Liver (tissue), 9 donors: ENCODE results near the gene LRRC19. TPM values are rescaled to one million over a fixed set of nuclear protein-coding genes. Genes with fewer than 3 reads are reported as not detected.

Experiments used
- DNase-seq: peaks from one replicate; pipeline ENCODE4 v3.0.0-alpha.2; 2017; ENCODE audit warnings: low spot score
- H3K27ac ChIP-seq, 2 donors: one replicate each; pipeline ENCODE4 v1.7.0; 2013; ENCODE audit warnings: inconsistent platforms in 2 of 2, low read length in 2 of 2, control low read depth in 1 of 2, low read depth in 1 of 2, mild to moderate bottlenecking in 1 of 2
- H3K27me3 ChIP-seq, 4 donors: one replicate each; pipeline versions ENCODE4 v1.6.1 to v1.7.0; 2013; ENCODE audit warnings: low read length in 3 of 4, inconsistent platforms in 1 of 4, mild to moderate bottlenecking in 1 of 4, moderate library complexity in 1 of 4; ENCODE audit not compliant: control insufficient read depth in 4 of 4, insufficient read depth in 4 of 4
- H3K36me3 ChIP-seq, 4 donors: one replicate each; pipeline versions ENCODE4 v1.6.1 to v1.7.0; 2013; ENCODE audit warnings: low read length in 3 of 4, mild to moderate bottlenecking in 3 of 4, low read depth in 1 of 4, moderate library complexity in 1 of 4; ENCODE audit not compliant: control insufficient read depth in 4 of 4, insufficient read depth in 3 of 4
- H3K4me1 ChIP-seq, 4 donors: one replicate each; pipeline versions ENCODE4 v1.6.1 to v1.7.0; 2013; ENCODE audit warnings: low read length in 3 of 4, mild to moderate bottlenecking in 3 of 4, moderate library complexity in 1 of 4; ENCODE audit not compliant: control insufficient read depth in 4 of 4, insufficient read depth in 4 of 4
- H3K4me3 ChIP-seq, 3 donors: one replicate each; pipeline versions ENCODE4 v1.6.1 to v1.7.0; 2013; ENCODE audit warnings: low read length in 3 of 3, control low read depth in 1 of 3, low read depth in 1 of 3, mild to moderate bottlenecking in 1 of 3
- H3K9ac ChIP-seq, 2 donors: one replicate each; pipeline ENCODE4 v1.7.0; 2013; ENCODE audit warnings: low read length in 2 of 2, mild to moderate bottlenecking in 2 of 2, moderate library complexity in 2 of 2, control low read depth in 1 of 2, low read depth in 1 of 2
- H3K9me3 ChIP-seq, 4 donors: one replicate each; pipeline versions ENCODE4 v1.6.1 to v1.7.0; 2013; ENCODE audit warnings: low read length in 3 of 4; ENCODE audit not compliant: control insufficient read depth in 4 of 4
- ATF3 ChIP-seq: IDR thresholded peaks from 2 replicates; pipeline ENCODE4 v1.6.1; 2016; ENCODE audit warnings: antibody characterized with exemption
- CTCF ChIP-seq: fragments of 150-350 bp; IDR thresholded peaks from 2 replicates; pipeline ENCODE4 v1.5.1; 2017; ENCODE audit warnings: improper control_type of control experiment, low read depth, low read length; ENCODE audit not compliant: missing input control
- EGR1 ChIP-seq, 2 donors: IDR thresholded peaks; 2 replicates each; pipeline ENCODE4 v1.6.1; 2016 to 2018; ENCODE audit warnings: antibody characterized with exemption in 2 of 2, low read depth in 2 of 2
- FOXA1 ChIP-seq: IDR thresholded peaks from 2 replicates; pipeline ENCODE4 v1.6.1; 2016; ENCODE audit warnings: antibody characterized with exemption
- FOXA2 ChIP-seq: IDR thresholded peaks from 2 replicates; pipeline ENCODE4 v1.6.1; 2016; ENCODE audit warnings: antibody characterized with exemption
- GABPA ChIP-seq, 2 donors: IDR thresholded peaks in 1 of 2; conservative IDR thresholded peaks in 1 of 2; 2 replicates each; pipeline ENCODE4 v1.6.1; 2016; ENCODE audit warnings: antibody characterized with exemption in 2 of 2, mild to moderate bottlenecking in 1 of 2, moderate library complexity in 1 of 2
- HNF4A ChIP-seq, 2 donors: conservative IDR thresholded peaks; 2 replicates each; pipeline ENCODE4 v1.6.1; 2016; ENCODE audit warnings: antibody characterized with exemption in 2 of 2, mild to moderate bottlenecking in 2 of 2
- HNF4G ChIP-seq: IDR thresholded peaks from 2 replicates; pipeline ENCODE4 v1.6.1; 2016; ENCODE audit warnings: antibody characterized with exemption
- JUND ChIP-seq, 2 donors: IDR thresholded peaks; 2 replicates each; pipeline ENCODE4 v1.6.1; 2016; ENCODE audit warnings: antibody characterized with exemption in 2 of 2
- MAX ChIP-seq: IDR thresholded peaks from 2 replicates; pipeline ENCODE4 v1.6.1; 2016; ENCODE audit warnings: antibody characterized with exemption
- NR2F2 ChIP-seq: IDR thresholded peaks from 2 replicates; pipeline ENCODE4 v1.6.1; 2016; ENCODE audit warnings: antibody characterized with exemption
- RAD21 ChIP-seq, 2 donors: IDR thresholded peaks; 2 replicates each; pipeline ENCODE4 v1.6.1; 2016; ENCODE audit warnings: antibody characterized with exemption in 2 of 2, mild to moderate bottlenecking in 2 of 2
- RXRA ChIP-seq, 2 donors: IDR thresholded peaks; 2 replicates each; pipeline ENCODE4 v1.6.1; 2017 to 2018; ENCODE audit warnings: antibody characterized with exemption in 2 of 2, mild to moderate bottlenecking in 1 of 2
- SP1 ChIP-seq: IDR thresholded peaks from 2 replicates; pipeline ENCODE4 v1.6.1; 2018; ENCODE audit warnings: antibody characterized with exemption, mild to moderate bottlenecking
- TAF1 ChIP-seq: conservative IDR thresholded peaks from 2 replicates; pipeline ENCODE4 v1.6.1; 2016; ENCODE audit warnings: antibody characterized with exemption, mild to moderate bottlenecking
- YY1 ChIP-seq: IDR thresholded peaks from 2 replicates; pipeline ENCODE4 v1.6.1; 2016; ENCODE audit warnings: antibody characterized with exemption, mild to moderate bottlenecking
- ZBTB33 ChIP-seq: IDR thresholded peaks from 2 replicates; pipeline ENCODE4 v1.6.1; 2016; ENCODE audit warnings: antibody characterized with exemption
- WGBS: extraction: QIAGEN DNeasy Blood & Tissue Kit; methylation state at CpG from one replicate; pipeline ENCODE4 v1.1.7; 2013; 5-methylcytosine and 5-hydroxymethylcytosine counted together
- polyA plus RNA-seq, 2 donors: library from polyadenylated mRNA; stranded (reverse) in 1 of 2; unstranded in 1 of 2; fragments of 200-250 nt in 1 of 2; fragments of >200 nt in 1 of 2; fragmentation: Nextera tagmentation in 1 of 2; extraction: Ambion mirVana in 1 of 2; gene quantifications; one replicate each; pipeline versions ENCODE4 v1.2.1 to v1.2.3, GENCODE V29; 2013 to 2015
- total RNA-seq, 2 donors: library from RNA; depleted of rRNA; stranded (reverse); fragments of >200 nt; gene quantifications; one replicate each; pipeline ENCODE4 v1.2.3, GENCODE V29; 2014
- donor health status: healthy.
- donor health status: healthy.
- donor health status: healthy.
- donor health status: healthy.
- donor health status: healthy.

Gene LRRC19
- total and polyA plus RNA-seq, 4 donors = 0.27 to 2.1 (median 1.9) TPM

GRCh38 chr9:27043176-27043575 lies 37.7 kb upstream of the LRRC19 start:
- DNase-seq = no peak
- Histone ChIP-seq H3K9ac (no peak overlapping the region), H3K4me3 (no peak overlapping the region), H3K27ac (no peak overlapping the region), H3K27me3 (no peaks in the 10 kb centered on the region), H3K9me3 (no peaks in the 10 kb centered on the region), H3K36me3 (peaks cover 0 to 4% (median 1%) of the 10 kb centered on the region in 4 donors), H3K4me1 (no peaks in the 10 kb centered on the region)
- TF ChIP-seq JUND (IDR thresholded peaks at IDR 0.05) = no peak
- 98% methylated on average over 2 of the region's 2 CpGs for WGBS

GRCh38 chr9:27042476-27042875 lies 37.0 kb upstream of the LRRC19 start:
- H3K9ac ChIP-seq = no peak overlapping the region
- TF ChIP-seq RAD21 (IDR thresholded peaks at IDR 0.05) = no peak
- TF ChIP-seq JUND (IDR thresholded peaks at IDR 0.05) = no peak
- TF ChIP-seq YY1 = no peak
- no peak for TF ChIP-seq GABPA (IDR thresholded peaks at IDR 0.05 in 1 of 2, conservative IDR thresholded peaks at IDR 0.05 in 1 of 2)
- TF ChIP-seq FOXA2 = no peak
- no peak for TF ChIP-seq CTCF
- TF ChIP-seq HNF4G = no peak
- no peaks in the 10 kb centered on the region for H3K9me3 ChIP-seq
- peaks cover 0 to 3% (median 1%) of the 10 kb centered on the region in 4 donors for H3K36me3 ChIP-seq
- H3K4me1 ChIP-seq = peaks cover 0 to 4% (median 0%) of the 10 kb centered on the region in 4 donors
- WGBS = 82% methylated on average over 1 of the region's 1 CpG
- no peak overlapping the region for H3K27ac ChIP-seq
- no peak overlapping the region for H3K4me3 ChIP-seq
- no peaks in the 10 kb centered on the region for H3K27me3 ChIP-seq
- DNase-seq = no peak

GRCh38 chr9:27041746-27042145 lies 36.3 kb upstream of the LRRC19 start:
- Histone ChIP-seq H3K27ac (no peak overlapping the region), H3K4me3 (no peak overlapping the region), H3K4me1 (peaks cover 0 to 7% (median 0%) of the 10 kb centered on the region in 4 donors), H3K9ac (no peak overlapping the region), H3K27me3 (no peaks in the 10 kb centered on the region), H3K36me3 (peaks cover 0 to 3% (median under 1%) of the 10 kb centered on the region in 4 donors), H3K9me3 (no peaks in the 10 kb centered on the region)
- DNase-seq = no peak
- TF ChIP-seq GABPA (IDR thresholded peaks at IDR 0.05 in 1 of 2, conservative IDR thresholded peaks at IDR 0.05 in 1 of 2) = no peak
- TF ChIP-seq EGR1 (IDR thresholded peaks at IDR 0.05; ENCODE audit: low read depth in 2 of 2) = no peak
- TF ChIP-seq FOXA1 = no peak
- TF ChIP-seq HNF4G = no peak
- no peak for TF ChIP-seq RAD21 (IDR thresholded peaks at IDR 0.05)
- TF ChIP-seq HNF4A (conservative IDR thresholded peaks at IDR 0.05) = no peak
- no peak for TF ChIP-seq RXRA (IDR thresholded peaks at IDR 0.05)
- no peak for TF ChIP-seq NR2F2
- TF ChIP-seq JUND (IDR thresholded peaks at IDR 0.05) = no peak
- TF ChIP-seq SP1 = no peak
- TF ChIP-seq MAX = no peak
- no peak for TF ChIP-seq ATF3
- no peak for TF ChIP-seq CTCF
- TF ChIP-seq TAF1 = no peak
- TF ChIP-seq FOXA2 = no peak
- TF ChIP-seq YY1 = no peak
- no peak for TF ChIP-seq ZBTB33
